Measurements from ENCODE around the gene SPTSSA.
"Not testable (repeated sequence)": the region's sequence is repeated elsewhere in the genome, so short reads cannot be mapped to it uniquely, and the experiment has no call there.

SPTSSA gene, protein sequence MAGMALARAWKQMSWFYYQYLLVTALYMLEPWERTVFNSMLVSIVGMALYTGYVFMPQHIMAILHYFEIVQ

DNA sequence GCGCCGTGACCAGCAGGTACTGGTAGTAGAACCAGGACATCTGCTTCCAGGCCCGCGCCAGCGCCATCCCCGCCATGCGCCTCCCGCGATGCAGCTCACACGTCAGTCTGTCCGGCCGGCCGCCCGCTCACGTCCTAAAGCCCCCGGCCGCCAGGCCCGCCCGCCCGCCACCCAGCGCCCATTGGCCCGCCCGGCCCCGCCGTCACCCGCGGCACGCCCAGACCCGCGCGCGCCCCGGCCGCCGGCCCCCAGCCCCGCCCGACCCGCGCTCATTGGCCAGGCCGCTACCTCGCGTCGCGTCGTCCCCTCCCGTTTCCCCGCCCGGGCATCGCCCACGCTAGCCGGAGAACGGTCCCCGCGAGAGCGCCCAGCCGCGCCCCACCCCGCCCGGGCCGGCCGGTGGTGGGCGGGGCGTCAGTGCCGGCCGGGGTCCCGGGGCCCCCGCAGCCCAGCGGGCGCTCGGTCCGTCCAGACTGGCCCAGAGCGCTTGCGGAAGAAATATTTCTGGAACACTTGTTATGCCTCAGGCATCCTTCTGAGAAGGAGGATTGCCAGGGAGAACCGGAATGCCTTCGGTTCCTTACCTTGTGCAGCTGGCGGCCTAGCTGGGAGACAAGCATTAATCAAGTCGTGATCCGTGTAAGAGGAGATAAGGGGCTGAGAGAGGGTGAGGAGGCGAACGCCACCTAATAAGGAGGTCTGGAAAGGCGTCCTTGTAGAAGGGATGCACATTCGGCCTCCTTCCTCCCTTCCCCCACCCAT, at the start of gene SPTSSA:
SPTSSA (minus strand) TSS at position 109 of the 762 bp plus-strand sequence; CDS start at position 76, 33 bp downstream.
- DNase-seq = peak; percentile 93

DNA sequence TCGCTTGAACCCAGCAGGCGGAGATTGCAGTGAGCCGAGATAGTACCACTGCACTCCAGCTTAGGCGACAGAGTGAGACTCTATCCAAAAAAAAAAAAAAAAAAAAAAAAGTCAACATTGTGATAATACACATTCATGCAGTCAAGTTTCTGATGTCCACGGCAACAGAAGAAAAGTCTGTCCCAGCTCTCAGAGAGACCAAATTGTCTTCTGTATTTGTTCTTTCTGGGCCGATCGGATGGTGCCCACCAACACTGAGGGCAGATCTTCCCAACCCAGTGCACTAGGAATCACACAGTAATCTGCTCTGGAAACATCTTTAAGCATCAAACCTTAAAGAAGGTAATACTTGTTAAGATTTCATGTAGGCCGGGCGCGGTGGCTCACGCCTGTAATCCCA, 45.8 kb upstream of the SPTSSA start:
- no peak for DNase-seq

DNA sequence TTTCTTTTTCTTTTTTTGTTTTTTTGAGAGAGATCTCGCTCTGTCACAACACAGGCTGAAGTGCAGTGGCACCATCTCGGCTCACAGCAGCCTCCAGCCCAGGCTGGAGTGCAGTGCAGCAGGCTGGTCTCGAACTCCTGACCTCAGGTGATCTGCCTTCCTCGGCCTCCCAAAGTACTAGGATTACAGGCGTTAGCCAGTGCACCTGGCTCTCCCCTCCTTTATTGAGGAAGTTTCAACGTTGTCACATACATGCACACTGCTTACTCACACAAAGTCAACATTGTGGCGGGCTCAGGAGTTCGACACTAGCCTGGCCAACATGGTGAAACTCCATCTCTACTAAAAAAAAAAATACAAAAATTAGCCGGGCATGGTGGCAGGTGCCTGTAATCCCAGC, 45.4 kb upstream of the SPTSSA start:
- DNase-seq = no peak

DNA sequence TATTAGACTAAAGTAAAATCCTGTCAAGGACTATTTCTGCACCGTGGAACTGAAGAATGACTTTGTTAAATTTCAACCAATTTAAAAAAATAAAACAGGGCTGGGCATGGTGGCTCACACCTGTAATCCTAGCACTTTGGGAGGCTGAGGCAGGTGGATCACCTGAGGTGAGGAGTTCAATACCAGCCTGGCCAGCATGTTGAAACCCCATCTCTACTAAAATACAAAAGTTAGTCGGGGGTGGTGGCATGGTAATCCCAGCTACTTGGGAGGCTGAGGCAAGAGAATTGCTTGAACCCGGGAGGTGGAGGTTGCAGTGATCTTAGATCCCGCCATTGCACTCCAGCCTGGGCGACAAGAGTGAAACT, 43.1 kb upstream of the SPTSSA start:
- not testable (repeated sequence) for DNase-seq

DNA sequence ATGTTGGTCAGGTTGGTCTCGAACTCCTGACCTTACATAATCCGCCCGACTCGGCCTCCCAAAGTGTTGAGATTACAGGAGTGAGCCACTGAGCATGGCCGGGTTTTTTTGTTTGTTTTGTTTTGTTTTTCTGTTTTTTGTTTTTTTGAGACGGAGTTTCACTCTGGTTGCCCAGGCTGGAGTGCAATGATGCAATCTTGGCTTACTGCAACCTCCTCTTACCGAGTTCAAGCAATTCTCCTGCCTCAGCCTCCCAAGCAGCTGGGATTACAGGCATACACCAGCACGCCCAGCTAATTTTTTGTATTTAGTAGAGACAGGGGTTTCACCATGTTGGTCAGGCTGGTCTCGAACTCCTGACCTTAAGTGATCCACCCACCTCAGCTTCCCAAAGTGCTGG, 42.0 kb upstream of the SPTSSA start:
- not testable (repeated sequence) for DNase-seq

DNA sequence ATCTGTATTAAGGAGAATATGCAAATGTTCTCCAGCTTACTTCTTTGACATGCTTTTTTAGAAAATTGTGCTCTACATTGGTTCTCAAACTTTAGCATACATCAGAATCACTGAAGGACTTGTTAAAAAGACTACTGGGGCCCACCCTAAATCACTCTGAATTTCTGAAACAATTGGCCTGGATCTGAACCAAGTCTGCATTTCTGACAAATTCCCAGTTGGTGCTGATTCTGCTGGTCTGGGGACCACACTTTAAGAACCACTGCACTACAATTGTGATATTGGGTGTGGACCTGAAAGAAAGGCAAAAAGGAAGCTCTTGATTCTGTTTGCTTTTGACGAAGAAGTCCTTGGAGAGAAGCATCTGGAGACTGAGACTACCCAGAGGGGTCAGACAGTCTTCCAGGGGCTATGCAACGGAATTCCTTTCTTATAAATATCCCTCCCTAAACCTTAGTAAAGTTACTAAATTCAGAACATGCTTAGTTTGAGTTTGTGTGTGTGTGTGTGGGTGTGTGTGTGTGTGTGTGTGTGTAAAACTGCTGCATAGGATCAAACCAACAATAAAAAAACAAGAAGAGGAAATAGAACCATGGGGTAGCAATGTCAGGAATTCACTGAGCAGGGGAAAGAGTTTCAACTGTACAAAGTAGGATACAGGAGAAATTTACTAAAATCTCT, 40.6 kb upstream of the SPTSSA start:
- DNase-seq = no peak

DNA sequence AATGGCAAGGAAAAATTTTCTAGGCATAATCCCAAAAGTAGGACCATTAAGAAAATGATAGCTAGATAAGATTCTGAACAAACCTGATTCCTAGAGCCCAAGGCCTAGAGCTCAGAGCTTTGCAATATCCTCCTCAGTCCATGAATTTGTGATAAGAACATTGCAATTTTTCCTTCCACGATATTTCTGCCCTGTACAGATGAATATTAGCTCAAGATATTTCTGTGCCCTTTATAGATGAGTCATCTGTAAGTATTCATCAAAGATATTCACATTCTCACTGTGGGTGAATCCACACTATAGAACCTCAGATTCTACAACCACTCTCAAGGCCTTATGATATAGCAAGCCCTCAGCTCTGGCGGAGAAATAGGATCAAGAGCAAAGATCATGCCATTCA, 40.0 kb upstream of the SPTSSA start:
- DNase-seq = no peak

DNA sequence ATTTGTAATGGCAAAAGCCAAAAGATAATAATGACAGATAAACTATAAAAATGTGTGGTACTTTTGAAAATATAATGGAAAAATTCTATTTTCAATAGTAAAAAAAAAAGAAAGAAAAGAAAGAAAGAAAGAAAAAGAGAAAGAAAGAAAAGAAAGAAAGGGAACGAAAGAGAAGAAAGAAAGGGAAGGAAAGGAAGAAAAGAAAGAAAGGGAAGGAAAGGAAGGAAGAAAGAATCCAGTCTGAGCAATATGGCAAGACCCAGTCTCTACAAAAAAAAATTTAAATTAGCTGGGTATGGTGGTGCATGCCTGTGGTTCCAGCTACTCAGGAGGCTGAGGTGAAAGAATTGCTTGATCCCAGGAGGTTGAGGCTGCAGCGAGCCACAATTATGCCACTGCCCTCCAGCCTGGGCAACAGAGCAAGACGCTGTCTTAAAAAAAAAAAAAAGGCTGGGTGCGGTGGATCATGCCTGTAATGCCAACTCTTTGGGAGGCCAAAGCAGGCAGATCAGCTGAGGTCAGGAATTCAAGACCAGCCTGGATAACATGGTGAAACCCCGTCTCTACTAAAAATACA, 39.1 kb upstream of the SPTSSA start:
- DNase-seq = no peak

DNA sequence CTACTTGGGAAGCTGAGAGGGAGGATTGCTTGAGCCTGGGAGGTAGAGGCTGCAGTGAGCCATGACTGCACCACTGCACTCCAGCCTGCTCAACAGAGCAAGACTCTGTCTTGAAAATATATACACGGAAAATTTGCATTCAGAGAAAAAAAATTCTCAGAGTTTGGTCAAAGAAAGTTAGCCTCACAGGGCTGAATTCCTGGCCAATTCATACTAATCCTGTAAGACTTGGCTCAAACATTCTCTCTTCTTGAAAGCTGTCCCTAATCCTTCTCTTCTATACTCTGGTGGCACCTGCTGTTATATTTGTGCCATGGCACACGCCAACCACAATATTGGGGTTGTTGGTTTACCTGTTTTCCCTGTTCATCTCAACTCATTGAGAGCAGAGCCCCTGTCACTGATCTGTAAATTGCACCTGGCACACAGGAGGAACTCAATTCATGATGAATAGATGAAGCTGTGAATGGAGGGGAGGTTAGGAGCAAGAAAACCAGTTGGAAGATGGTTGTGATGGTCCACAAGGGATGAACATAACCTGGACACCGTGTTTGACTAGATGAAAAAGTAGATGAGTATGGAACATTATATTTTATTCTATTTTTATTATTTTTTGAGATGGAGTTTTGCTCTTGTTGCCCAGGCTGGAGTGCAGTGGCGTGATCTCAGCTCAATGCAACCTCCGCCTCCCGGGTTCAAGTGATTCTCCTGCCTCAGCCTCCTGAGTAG, 36.8 kb upstream of the SPTSSA start:
- no peak for DNase-seq

DNA sequence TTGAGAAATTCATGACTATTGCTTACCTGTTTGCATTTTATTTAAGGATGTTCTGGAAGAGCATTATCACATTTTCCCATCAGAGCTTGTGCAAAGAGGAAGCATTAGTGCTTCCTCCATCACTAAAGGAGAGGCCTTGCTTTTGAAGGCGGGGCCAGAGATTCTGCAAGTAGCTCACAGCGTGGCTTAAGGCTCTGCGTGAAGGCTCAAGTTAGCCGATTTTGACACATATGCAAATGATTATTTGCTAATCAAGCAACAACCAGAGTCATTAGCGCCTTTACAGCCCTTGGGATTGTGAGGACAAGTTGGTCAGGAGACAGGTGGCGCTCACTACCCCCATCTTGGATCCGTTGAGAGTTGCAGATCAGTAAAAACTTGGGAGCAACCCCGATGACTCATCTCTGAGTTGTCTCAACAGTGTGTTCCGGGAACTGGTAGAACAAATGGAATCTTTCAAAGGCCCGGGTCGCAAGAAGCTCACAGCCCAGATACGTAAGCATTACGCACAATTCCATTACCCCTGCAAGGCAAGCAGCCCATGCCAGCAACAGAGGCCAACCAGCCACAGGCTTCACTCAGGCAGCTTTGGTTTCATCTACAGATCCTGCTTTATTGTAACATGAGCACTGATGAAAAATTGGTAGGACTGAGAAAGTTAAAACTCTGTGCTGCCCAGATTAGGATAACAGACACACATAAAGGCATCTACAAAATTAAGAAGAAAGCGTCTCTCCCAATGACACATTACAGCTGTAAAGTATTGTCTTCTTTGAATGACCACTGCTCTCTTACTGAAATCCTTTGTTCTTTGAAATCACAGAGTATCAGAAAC, 34.9 kb upstream of the SPTSSA start:
- no peak for DNase-seq

DNA sequence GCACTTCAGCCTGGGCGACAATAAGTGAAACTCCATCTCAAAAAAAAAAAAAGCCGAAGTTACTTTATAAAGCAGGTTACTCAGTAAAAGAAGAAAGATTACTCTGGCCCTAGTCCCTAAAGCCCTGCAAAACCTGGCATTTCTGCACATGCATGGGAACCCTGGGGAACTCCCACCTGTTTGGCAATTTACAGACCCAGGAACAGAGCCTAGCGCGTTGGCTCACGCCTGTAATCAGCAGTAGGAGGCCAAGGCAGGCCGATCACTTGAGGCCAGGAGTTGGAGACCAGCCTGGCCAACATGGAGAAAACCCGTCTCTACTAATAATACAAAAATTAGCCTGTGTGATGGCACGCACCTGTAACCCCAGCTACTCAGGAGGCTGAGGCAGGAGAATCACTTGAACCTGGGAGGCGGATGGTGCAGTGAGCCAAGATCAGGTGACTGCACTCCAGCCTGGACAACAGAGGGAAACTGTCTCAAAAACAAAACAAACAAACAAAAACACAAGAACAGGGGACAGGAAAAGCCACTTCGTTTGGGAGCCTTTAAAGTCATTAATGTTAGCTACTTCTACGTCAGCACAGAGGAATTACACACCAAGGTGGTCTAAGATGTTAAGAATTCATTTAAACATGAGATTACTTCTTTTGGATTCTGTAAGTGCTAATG, 34.1 kb upstream of the SPTSSA start:
- DNase-seq = no peak

DNA sequence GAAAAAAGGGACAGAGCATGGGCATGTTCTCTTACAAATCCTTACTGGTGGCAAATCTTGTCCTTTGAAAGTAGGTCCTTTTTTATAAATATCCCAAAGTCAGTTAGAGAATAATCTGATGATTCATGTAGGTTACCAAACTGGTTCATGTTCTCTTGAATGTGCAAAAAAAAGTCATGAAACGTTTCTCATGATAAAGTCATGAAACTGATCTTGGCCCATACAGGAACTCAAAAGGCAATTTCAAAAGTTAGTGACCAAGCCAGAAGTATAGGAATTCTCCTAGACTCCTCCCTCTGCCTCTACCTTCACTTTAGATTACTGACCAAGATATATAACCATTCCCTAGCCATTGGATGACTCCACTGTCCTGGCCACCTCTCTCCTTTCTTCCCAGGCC, 27.3 kb upstream of the SPTSSA start:
- no peak for DNase-seq

DNA sequence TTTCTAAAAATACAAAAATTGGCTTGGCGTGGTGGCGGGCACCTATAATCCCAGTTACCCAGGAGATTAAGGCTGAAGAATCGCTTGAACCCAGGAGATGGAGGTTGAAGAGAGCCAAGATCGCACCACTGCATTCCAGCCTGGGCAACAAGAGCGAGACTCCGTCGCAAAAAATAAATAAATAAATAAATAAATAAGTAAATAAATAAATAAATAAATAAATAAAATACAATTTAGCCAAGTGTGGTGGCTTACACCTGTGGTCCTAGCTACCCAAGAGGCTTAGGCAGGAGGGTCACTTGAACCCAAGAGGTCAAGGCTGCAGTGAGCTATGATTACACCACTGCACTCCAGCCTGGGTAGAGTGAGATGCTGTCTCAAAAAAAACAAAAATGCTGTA, 26.5 kb upstream of the SPTSSA start:
- DNase-seq = no peak

DNA sequence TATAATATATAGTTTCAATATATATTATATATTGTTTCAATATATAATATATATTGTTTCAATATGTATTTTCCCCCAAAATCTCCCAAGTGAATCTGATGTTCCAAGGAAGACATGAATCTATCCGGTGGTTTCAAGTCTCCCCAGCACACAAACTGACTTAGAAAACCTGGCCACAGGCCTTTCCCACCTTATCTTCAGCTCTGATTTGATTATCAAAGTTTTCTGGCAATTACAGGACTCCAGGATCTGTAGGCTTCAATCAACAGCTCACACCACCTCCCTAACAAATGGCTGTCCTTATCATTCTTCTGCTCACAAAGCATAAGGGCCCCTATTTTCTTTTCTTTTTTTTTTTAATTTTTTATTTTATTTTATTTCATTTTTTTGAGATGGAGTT, 22.7 kb upstream of the SPTSSA start:
- no peak for DNase-seq

DNA sequence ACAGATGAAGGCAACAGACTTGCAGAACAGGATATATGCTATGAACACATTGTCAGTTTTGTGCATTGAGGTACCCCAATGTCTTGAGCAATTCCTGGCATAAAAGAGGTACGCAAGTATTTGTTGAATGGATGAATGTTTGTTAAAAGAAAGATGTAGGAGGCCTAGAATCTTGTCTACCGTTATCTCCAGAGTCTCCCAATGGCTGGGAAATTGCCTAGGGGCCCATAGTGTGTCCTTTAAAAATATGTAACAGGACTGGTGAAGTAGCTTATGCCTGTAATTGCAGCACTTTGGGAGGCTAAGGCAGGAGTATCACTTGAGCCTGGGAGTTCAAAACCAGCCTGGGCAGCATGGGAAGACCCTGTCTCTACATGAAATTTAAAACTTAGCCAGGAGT, 20.4 kb upstream of the SPTSSA start:
- DNase-seq = no peak

DNA sequence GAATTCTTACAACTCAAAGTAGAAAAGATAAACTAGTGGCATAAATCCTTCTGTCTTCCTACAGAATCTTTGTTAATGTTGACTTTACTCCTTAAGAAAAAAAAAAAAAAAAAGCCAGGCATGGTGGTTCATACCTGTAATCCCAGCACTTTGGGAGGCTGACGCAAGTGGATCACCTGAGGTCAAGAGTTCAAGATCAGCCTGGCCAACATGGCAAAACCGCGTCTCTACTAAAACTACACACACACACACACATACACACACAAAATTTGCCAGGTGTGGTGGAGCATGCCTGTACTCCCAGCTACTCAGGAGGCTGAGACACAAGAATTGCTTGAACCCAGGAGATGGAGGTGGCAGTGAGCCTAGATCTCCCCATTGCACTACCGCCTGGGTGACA, 17.7 kb upstream of the SPTSSA start:
- no peak for DNase-seq

DNA sequence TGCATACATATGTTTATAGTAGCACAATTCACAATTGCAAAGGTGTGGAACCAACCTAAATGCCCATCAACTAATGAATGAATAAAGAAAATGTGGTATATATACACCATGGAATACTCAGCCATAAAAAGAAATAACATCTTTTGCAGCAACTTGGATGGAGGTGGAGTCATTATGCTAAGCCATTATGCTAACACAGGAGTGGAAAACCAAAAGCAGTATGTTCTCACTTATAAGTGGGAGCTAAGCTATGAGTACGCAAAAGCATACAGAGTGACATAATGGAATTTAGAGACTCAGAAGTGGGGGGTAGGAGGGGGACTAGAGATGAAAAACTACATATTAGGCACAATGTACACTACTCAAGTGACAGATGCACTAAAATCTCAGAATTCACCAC, 16.2 kb upstream of the SPTSSA start:
- DNase-seq = no peak

DNA sequence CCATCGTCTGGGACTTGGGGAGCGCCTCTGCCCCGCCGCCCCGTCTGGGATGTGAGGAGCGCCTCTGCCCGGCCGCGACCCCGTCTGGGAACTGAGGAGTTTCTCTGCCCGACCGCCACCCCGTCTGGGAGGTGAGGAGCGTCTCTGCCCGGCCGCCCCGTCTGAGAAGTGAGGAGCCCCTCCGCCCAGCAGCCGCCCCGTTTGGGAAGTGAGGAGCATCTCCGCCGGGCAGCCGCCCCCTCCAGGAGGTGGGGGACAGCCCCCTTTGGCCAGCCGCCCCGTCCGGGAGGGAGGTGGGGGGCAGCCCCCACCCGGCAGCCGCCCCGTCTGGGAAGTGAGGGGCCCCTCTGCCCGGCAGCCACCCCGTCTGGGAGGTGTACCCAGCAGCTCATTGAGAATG, 14.0 kb upstream of the SPTSSA start:
- DNase-seq = not testable (repeated sequence)

DNA sequence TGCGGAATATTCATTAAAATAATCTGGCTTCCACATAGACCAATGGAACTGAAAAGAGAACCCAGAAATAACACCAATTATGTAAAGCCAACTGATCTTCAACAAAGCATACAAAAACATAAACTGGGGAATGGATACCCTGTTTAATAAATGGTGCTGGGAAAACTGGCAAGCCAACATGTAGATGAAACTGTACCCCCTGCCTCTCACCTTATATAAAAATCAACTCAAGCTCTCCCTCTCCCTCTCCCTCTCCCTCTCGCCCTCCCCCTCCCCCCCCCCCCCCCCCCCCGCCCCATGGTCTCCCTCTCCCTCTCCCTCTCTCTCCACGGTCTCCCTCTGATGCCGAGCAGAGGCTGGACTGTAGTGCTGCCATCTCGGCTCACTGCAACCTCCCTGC, 13.1 kb upstream of the SPTSSA start:
- DNase-seq = no peak

DNA sequence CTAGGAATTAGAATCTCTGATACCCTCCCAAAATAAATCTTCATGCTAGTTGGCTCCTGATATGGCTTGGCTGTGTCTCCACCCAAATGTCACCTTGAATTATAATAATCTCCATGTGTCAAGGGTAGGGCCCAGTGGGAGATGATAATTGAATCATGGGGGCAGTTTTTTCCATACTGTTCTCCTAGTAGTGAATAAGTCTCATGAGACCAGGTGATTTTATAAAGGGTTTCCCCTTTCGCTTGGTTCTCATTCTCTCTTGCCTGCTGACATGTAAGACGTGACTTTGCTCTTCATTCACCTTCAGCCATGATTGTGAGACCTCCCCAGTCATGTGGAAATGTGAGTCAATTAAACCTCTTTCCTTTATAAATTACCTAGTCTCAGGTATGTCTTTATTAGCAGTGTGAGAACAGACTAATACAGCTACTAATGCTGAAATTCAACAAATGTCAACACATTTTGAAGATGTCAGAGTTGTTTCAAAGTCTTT, 12.2 kb upstream of the SPTSSA start:
- no peak for DNase-seq

DNA sequence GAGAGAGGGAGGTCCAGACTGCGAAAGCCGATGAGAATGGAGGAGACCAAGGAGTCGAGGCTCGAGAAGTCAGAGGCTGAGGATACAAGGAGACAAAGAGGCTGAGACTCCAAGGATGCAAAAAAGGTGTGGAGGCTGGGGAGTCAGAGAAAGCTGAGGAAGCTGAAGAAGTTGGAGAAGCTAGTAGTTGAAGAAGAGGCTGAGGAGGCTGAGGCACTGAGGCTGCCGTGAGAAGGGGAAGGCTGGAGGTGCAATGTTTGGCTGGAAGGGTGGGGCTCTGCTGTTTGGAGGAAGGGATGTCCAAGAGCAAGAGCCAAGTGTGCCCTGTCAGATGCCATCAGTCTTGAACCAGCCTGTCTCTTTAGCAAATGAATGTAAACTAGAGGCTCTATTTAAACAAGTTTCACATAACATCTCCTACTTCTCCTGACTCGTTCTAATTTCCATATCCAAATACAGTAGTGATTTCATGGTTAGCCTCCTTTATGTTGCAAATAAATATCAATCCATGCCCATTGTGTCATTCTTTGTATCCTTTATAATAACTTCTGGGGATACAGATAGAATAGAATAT, 10.8 kb upstream of the SPTSSA start:
- no peak for DNase-seq
